ENCODE results near the gene RFC2. TPM values are rescaled to one million over a fixed set of nuclear protein-coding genes. Genes with fewer than 3 reads are reported as not detected.
"Not testable (repeated sequence)": the region's sequence is repeated elsewhere in the genome, so short reads cannot be mapped to it uniquely, and the experiment has no call there.

Gene RFC2
- total and polyA plus RNA-seq, 2 experiments from 2014 or later, result 14.6 to 69.2 TPM

DNA sequence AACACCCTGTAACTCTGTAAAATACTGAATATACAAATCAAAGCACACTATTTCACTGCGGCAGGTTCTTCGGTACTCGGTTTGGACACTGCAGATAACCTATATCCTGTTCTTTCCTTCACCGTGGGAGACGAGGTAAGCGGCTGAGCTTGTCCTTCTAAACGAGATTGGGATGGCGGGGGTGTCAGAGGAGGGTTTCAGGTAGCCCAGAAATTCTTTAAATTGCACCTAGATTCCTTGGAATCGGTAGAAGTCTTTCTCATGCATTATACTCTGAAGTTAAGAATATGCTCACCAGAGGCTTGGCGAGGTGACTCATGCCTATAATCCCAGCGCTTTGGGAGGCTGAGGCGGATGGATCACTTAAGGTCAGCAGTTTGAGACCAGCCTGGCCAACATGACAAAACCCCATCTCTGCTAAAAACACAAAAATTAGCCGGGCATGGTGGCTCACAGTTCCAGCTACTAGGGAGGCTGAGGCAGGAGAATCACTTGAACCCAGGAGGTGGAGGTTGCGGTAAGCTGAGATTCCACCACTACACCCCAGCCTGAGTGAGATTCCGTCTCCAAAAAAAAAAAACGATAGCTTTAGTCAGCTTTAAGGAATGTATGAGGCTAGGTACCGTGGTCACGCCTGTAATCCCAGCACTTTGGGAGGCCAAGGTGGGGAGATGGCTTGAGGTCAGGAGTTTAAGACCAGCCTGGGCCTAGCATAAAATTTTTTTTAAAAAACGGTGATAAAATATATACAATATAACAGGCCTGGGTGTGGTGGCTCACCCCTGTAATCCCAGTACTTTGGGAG, 54.4 kb downstream of the RFC2 start:
- Histone ChIP-seq H3K9me3 (ENCODE audit: low read depth) (no peaks in the 10 kb centered on the region), H3K4me3 (no peak overlapping the region), H3K27ac (no peak overlapping the region), H3K36me3 (peaks cover 9% of the 10 kb centered on the region), H3K4me1 (ENCODE audit: low read depth) (peaks cover 19% of the 10 kb centered on the region), H3K27me3 (no peaks in the 10 kb centered on the region)
- TF ChIP-seq, protein P1, sequence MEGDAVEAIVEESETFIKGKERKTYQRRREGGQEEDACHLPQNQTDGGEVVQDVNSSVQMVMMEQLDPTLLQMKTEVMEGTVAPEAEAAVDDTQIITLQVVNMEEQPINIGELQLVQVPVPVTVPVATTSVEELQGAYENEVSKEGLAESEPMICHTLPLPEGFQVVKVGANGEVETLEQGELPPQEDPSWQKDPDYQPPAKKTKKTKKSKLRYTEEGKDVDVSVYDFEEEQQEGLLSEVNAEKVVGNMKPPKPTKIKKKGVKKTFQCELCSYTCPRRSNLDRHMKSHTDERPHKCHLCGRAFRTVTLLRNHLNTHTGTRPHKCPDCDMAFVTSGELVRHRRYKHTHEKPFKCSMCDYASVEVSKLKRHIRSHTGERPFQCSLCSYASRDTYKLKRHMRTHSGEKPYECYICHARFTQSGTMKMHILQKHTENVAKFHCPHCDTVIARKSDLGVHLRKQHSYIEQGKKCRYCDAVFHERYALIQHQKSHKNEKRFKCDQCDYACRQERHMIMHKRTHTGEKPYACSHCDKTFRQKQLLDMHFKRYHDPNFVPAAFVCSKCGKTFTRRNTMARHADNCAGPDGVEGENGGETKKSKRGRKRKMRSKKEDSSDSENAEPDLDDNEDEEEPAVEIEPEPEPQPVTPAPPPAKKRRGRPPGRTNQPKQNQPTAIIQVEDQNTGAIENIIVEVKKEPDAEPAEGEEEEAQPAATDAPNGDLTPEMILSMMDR (IDR thresholded peaks at IDR 0.05; ENCODE audit: low read depth, low read length), result no peak
- DNase-seq (ENCODE audit: low read depth in 1 of 2, low spot score in 1 of 2), result no peak

DNA sequence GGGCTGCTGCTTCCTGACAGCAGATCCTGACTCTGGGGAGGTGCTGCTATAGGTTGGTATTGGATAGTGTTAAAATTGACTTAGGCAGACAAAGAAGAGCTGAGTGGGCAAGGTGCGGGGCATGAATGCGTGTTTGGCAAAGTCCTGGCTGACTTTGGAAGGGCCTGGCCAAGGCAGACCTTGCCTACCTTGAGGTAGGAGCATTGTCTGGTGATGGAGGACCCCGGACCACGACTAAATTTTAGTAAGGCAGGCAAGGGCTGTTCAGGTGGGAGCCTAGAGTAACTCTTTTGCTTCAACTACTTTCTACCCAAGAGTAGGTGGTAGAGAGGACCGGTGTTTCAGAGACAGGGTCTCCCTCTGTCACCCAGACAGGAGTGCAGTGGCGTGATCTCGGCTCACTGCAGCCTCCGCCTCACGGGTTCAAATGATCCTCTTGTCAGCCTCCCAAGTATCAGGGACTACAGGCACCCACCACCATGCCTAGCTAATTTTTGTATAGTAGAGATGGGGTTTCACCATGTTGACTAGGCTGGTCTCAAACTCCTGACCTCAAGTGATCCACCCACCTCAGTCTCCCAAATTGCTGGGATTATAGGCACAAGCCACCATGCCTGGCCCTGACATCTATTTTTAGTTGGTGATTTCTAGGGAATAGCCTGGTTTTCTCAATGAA, 56.6 kb downstream of the RFC2 start:
- Histone ChIP-seq H3K27ac (peak overlapping the region; percentile 72), H3K27me3 (no peaks in the 10 kb centered on the region), H3K9me3 (ENCODE audit: low read depth) (no peaks in the 10 kb centered on the region), H3K4me1 (ENCODE audit: low read depth) (peaks cover 29% of the 10 kb centered on the region), H3K36me3 (peaks cover 28% of the 10 kb centered on the region), H3K4me3 (no peak overlapping the region)
- DNase-seq (ENCODE audit: low read depth in 1 of 2, low spot score in 1 of 2), result no peak
- TF ChIP-seq, protein P1 (IDR thresholded peaks at IDR 0.05; ENCODE audit: low read depth, low read length), result no peak

DNA sequence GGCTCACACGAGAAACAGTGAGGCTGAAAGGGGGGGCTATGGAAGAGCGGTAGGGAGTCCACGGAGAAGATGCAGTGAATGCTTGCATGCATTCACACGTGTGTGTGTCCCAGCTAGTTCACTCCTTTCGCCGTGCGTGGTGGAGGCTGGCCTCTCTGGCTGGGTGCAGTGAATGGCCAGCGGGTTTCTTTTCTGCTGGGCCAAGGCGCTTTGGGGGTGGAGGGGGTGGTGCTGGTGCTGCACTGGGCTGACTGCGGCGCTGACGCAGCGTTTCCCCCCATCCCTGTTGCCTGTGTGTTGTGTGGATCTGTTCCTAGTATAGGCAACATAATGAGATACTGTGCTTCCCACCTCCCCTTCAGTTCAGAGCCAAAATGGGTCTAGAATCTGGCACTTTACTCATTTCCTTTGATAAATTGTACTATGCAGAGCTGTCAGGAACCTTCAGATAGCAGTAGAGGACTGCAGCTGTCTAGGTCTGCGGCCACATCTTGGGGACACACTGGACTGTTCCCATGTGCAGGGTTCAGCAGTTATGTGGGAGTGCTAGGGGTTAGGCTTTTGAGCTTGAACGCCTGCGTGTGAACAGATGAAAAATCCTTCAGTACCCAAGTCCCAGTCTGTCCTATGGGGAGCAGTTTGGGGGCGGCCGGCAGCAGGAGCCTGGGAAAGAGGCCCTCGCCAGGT, 58.1 kb downstream of the RFC2 start:
- not testable (repeated sequence) for H3K9me3 ChIP-seq (ENCODE audit: low read depth); H3K27me3 ChIP-seq; DNase-seq (ENCODE audit: low read depth in 1 of 2, low spot score in 1 of 2); H3K4me3 ChIP-seq
- Histone ChIP-seq H3K36me3 (peaks cover 38% of the 10 kb centered on the region), H3K4me1 (ENCODE audit: low read depth) (peaks cover 29% of the 10 kb centered on the region), H3K27ac (peak overlapping the region; percentile 80)

DNA sequence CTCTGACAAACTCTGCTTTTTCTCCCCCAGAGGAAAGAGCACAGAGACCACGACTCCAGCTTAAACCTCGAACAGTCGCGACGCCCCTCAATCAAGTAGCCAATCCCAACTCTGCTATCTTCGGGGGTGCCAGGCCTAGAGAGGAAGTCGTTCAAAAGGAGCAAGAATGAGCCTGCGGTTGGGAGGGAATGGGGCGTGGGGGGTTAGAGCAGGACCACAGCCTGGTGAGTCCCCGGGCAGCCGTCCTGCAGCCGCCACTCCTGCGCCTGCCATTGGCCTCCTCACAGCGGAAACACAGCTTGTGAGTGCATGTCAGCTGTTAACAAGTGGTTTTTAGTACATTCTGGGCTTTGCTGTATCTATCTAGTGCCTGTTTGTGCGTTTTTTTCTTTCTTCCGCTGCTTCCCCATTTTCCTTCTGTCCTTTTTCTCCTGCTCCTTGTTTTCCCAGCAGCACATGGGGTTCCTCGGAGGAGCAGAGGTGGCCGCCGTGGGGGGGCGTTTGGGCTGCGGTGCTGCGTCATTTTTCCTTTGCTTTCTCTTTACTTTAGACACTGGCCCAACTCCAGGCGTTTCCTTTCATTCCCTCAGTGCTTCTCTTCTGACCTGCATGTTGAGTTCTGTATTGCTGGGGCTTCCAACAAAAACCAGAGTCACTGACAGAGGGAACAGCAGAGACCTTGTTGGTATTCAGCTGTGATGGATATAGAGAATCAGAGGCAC, 58.9 kb downstream of the RFC2 start:
- peaks cover 29% of the 10 kb centered on the region for H3K4me1 ChIP-seq (ENCODE audit: low read depth)
- peak overlapping the region; percentile 80 for H3K27ac ChIP-seq
- H3K9me3 ChIP-seq (ENCODE audit: low read depth); H3K4me3 ChIP-seq; H3K27me3 ChIP-seq: not testable (repeated sequence)
- peaks cover 47% of the 10 kb centered on the region for H3K36me3 ChIP-seq
- DNase-seq (ENCODE audit: low read depth in 1 of 2, low spot score in 1 of 2), result peak in 1 of 2 donors; percentile 59

DNA sequence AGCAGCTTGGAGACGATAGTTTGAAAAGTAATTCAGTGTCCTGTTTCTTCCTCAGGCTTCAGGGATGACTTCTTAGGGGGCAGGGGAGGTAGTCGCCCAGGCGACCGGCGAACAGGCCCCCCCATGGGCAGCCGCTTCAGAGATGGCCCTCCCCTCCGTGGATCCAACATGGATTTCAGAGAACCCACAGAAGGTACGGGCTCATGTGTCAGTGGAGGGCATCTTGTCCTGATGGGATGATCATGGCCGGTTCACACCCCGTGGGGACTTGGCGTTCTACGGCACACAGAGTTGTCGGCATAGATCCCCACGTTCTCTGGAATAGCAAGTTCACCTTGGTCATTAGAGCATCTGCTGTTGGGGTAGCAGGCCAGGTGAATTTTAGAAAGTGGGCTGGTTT, 59.5 kb downstream of the RFC2 start:
- H3K27ac ChIP-seq, result peak overlapping the region; percentile 26
- H3K9me3 ChIP-seq (ENCODE audit: low read depth), result no peaks in the 10 kb centered on the region
- no peak for DNase-seq (ENCODE audit: low read depth in 1 of 2, low spot score in 1 of 2)
- no peaks in the 10 kb centered on the region for H3K27me3 ChIP-seq
- H3K36me3 ChIP-seq, result peaks cover 53% of the 10 kb centered on the region
- TF ChIP-seq, protein P1 (IDR thresholded peaks at IDR 0.05; ENCODE audit: low read depth, low read length), result no peak
- no peak overlapping the region for H3K4me3 ChIP-seq
- peaks cover 29% of the 10 kb centered on the region for H3K4me1 ChIP-seq (ENCODE audit: low read depth)

DNA sequence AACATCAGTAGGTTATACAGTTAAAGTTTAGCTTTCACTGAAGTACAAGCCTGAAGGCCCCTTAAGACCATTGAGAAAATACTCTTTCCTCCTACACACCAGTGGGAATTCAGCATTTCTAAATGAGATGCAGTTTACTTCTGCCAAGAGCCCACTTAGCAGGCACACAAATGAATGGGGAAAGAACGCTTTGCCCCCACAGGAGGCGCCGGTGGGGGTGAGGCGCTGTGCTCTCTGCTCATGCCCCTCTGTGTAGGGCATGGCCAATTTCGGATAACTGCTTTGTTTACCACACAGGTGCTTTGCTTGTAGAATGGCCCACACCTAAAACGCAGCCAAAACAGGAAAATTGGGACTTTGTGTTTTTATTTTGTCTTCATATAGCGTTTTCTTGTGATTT, 60.3 kb downstream of the RFC2 start:
- peak overlapping the region; percentile 26 for H3K27ac ChIP-seq

More for the DNA sequence above, 60.3 kb downstream of the RFC2 start:
- H3K4me1 ChIP-seq (ENCODE audit: low read depth), result peaks cover 29% of the 10 kb centered on the region
- peaks cover 60% of the 10 kb centered on the region for H3K36me3 ChIP-seq
- H3K9me3 ChIP-seq (ENCODE audit: low read depth), result no peaks in the 10 kb centered on the region
- H3K27me3 ChIP-seq, result no peaks in the 10 kb centered on the region
- no peak overlapping the region for H3K4me3 ChIP-seq
- TF ChIP-seq, protein P1 (IDR thresholded peaks at IDR 0.05; ENCODE audit: low read depth, low read length), result no peak
- DNase-seq (ENCODE audit: low read depth in 1 of 2, low spot score in 1 of 2), result no peak
